Suppressor macrophage treated with lipopolysaccharide for 1 hour (primary cell): ENCODE results near the gene CDK19.
A peak's percentile ranks its signal among the peaks of the same experiment; 100 is the strongest.
"Not testable (repeated sequence)": the region's sequence is repeated elsewhere in the genome, so short reads cannot be mapped to it uniquely, and the experiment has no call there.

ENCODE experiments used
- DNase-seq, 3 donors: peaks; one replicate each; pipeline ENCODE4 v3.0.0-alpha.2; 2020 to 2022

The CDK19 gene

GRCh38 chr6:110815411-110816409 is at the start of gene CDK19:
Gene CDK19 (minus strand): TSS chr6:110815469. CDS start chr6:110815136, 333 bp downstream.
- peak; percentile 98 to 99 (median 99) for DNase-seq

GRCh38 chr6:110864824-110865223 is 49.6 kb upstream of the CDK19 start:
- no peak for DNase-seq

- DNase-seq: peak; percentile 66 to 81 (median 74)
Measured at GRCh38 chr6:110859335-110859792, 44.1 kb upstream of the CDK19 start.

GRCh38 chr6:110858562-110859214 is 43.4 kb upstream of the CDK19 start:
- DNase-seq: no peak

GRCh38 chr6:110858016-110858415 is 42.7 kb upstream of the CDK19 start:
- DNase-seq: no peak

GRCh38 chr6:110856296-110856695 is 41.0 kb upstream of the CDK19 start:
- DNase-seq: peak in 1 of 3 donors; percentile 22

GRCh38 chr6:110853754-110854477 is 38.6 kb upstream of the CDK19 start:
- no peak for DNase-seq

GRCh38 chr6:110852773-110853172 is 37.5 kb upstream of the CDK19 start:
- DNase-seq: peak; percentile 16 to 59 (median 48)

GRCh38 chr6:110849781-110850180 is 34.5 kb upstream of the CDK19 start:
- no peak for DNase-seq

- DNase-seq: peak; percentile 49 to 55 (median 51)
Measured at GRCh38 chr6:110841266-110841665, 26.0 kb upstream of the CDK19 start.

GRCh38 chr6:110835751-110836150 is 20.5 kb upstream of the CDK19 start:
- not testable (repeated sequence) for DNase-seq

GRCh38 chr6:110833831-110834230 is 18.6 kb upstream of the CDK19 start:
- peak; percentile 49 to 60 (median 49) for DNase-seq

- no peak for DNase-seq
Measured at GRCh38 chr6:110831405-110831804, 16.1 kb upstream of the CDK19 start.

- DNase-seq: peak; percentile 33 to 56 (median 51)
Measured at GRCh38 chr6:110828396-110828795, 13.1 kb upstream of the CDK19 start.

GRCh38 chr6:110826236-110827129 is 11.2 kb upstream of the CDK19 start:
- DNase-seq: peak; percentile 66 to 73 (median 73)

GRCh38 chr6:110823146-110823545 is 7.9 kb upstream of the CDK19 start:
- peak; percentile 36 to 61 (median 39) for DNase-seq

- DNase-seq: no peak
Measured at GRCh38 chr6:110822249-110822648, 7.0 kb upstream of the CDK19 start.

- no peak for DNase-seq
Measured at GRCh38 chr6:110816677-110817076, 1.4 kb upstream of the CDK19 start.

GRCh38 chr6:110815015-110815410 is 256 bp downstream of the CDK19 start:
- DNase-seq: no peak

- peak; percentile 83 to 90 (median 87) for DNase-seq
Measured at GRCh38 chr6:110814102-110815014, 911 bp downstream of the CDK19 start.
